H1 (cell line): ENCODE measurements around the gene ARSI. TPM values are rescaled to one million over a fixed set of nuclear protein-coding genes. Genes with fewer than 3 reads are reported as not detected.

Source experiments
- CTCF ChIA-PET: fragments of 300-600 bp; sonication (Branson Sonifier 250); formaldehyde crosslinking; loops from one replicate; lab custom pipeline; 2021; ENCODE audit not compliant: partially characterized antibody; lab: Charles Lee
- POLR2A ChIA-PET: fragments of 300-600 bp; sonication (Branson Sonifier 250); formaldehyde crosslinking; loops from one replicate; lab custom pipeline; 2021; ENCODE audit warnings: inconsistent platforms; ENCODE audit not compliant: partially characterized antibody; lab: Charles Lee
- DNase-seq, 2 experiments: peaks; one replicate each; pipeline versions ENCODE4 v3.0.0 to v3.0.0-alpha.2; 2010 to 2022; ENCODE audit warnings: low spot score in 2 of 2, low read depth in 1 of 2, mixed read lengths in 1 of 2
- FAIRE-seq: peaks from 2 replicates; lab custom pipeline; 2011; peaks lifted over from hg19 to GRCh38; lab: Jason Lieb, UNC
- H2AFZ ChIP-seq: 2 replicates; pipeline ENCODE4 v1.8.1; 2012; ENCODE audit warnings: low read length, inconsistent platforms
- H2AK5ac ChIP-seq: 2 replicates; pipeline ENCODE4 v1.6.1; 2013; ENCODE audit warnings: low read depth, low read length
- H2BK120ac ChIP-seq: replicated peaks from 2 replicates; pipeline ENCODE3; 2013; ENCODE audit warnings: low read depth, low read length, inconsistent platforms
- H2BK12ac ChIP-seq: 2 replicates; pipeline ENCODE4 v1.6.1; 2013; ENCODE audit warnings: low read depth, low read length
- H2BK15ac ChIP-seq: 2 replicates; pipeline ENCODE4 v1.6.1; 2013; ENCODE audit warnings: low read length
- H2BK20ac ChIP-seq: 2 replicates; pipeline ENCODE4 v1.6.1; 2013; ENCODE audit warnings: low read length
- H2BK5ac ChIP-seq: 2 replicates; pipeline ENCODE4 v1.6.1; 2013; ENCODE audit warnings: low read depth, low read length
- H3K14ac ChIP-seq: 2 replicates; pipeline ENCODE4 v1.6.1; 2013; ENCODE audit warnings: inconsistent platforms; ENCODE audit not compliant: insufficient read length
- H3K18ac ChIP-seq: 2 replicates; pipeline ENCODE4 v1.6.1; 2013; ENCODE audit warnings: low read length; ENCODE audit errors: extremely low read depth
- H3K23ac ChIP-seq: 2 replicates; pipeline ENCODE4 v1.6.1; 2013; ENCODE audit warnings: inconsistent platforms; ENCODE audit not compliant: insufficient read length
- H3K23me2 ChIP-seq: 2 replicates; pipeline ENCODE4 v1.6.1; 2013; ENCODE audit warnings: low read depth, low read length
- H3K27ac ChIP-seq: 2 replicates; pipeline ENCODE4 v1.6.1; 2011; ENCODE audit warnings: low read depth, low read length, inconsistent platforms
- H3K27me3 ChIP-seq, 4 experiments: replicated peaks in 1 of 4; 1 replicate in 1 of 4; 2 replicates in 3 of 4; pipeline versions ENCODE4 v1.6.1 to v1.8.1; 2011 to 2013; ENCODE audit warnings: low read length in 3 of 4, mild to moderate bottlenecking in 3 of 4, inconsistent platforms in 2 of 4, mixed read lengths in 2 of 4, moderate library complexity in 1 of 4; ENCODE audit not compliant: control insufficient read depth in 3 of 4, insufficient read depth in 3 of 4; ENCODE audit errors: extremely low read depth in 1 of 4
- H3K36me3 ChIP-seq, 4 experiments: 2 replicates each; pipeline versions ENCODE4 v1.6.1 to v1.8.1; 2011 to 2013; ENCODE audit warnings: mild to moderate bottlenecking in 4 of 4, low read length in 3 of 4, moderate library complexity in 2 of 4, control low read depth in 1 of 4, inconsistent platforms in 1 of 4; ENCODE audit not compliant: insufficient read depth in 4 of 4, control insufficient read depth in 2 of 4
- H3K4ac ChIP-seq: replicated peaks from 2 replicates; pipeline ENCODE3; 2013; ENCODE audit warnings: low read length, low read depth, mixed read lengths, inconsistent platforms; ENCODE audit not compliant: insufficient read length
- H3K4me1 ChIP-seq, 4 experiments: replicated peaks in 1 of 4; 1 replicate in 1 of 4; 2 replicates in 3 of 4; pipeline versions ENCODE4 v1.6.1 to v1.8.1; 2011 to 2013; ENCODE audit warnings: low read length in 3 of 4, inconsistent platforms in 2 of 4, mixed read lengths in 1 of 4; ENCODE audit not compliant: insufficient read depth in 4 of 4, control insufficient read depth in 3 of 4
- H3K4me2 ChIP-seq, 2 experiments: 2 replicates each; pipeline versions ENCODE4 v1.6.1 to v1.8.1; 2011 to 2013; ENCODE audit warnings: low read depth in 2 of 2, low read length in 2 of 2, control low read depth in 1 of 2, inconsistent platforms in 1 of 2, mild to moderate bottlenecking in 1 of 2; ENCODE audit not compliant: insufficient read depth in 1 of 2
- H3K4me3 ChIP-seq, 4 experiments: fragments of 200-600, 300-600 bp in 1 of 4; sonication (generic), shearing (Covaris generic), sonication (Bioruptor Twin) in 1 of 4; 2 replicates each; pipeline versions ENCODE4 v1.5.1 to v1.8.1; 2011 to 2016; ENCODE audit warnings: low read length in 4 of 4, low read depth in 3 of 4, control low read depth in 2 of 4, inconsistent platforms in 2 of 4, mild to moderate bottlenecking in 2 of 4, mixed read lengths in 1 of 4, moderate library complexity in 1 of 4; ENCODE audit not compliant: insufficient read depth in 2 of 4; ENCODE audit errors: extremely low read depth in 1 of 4
- H3K56ac ChIP-seq: replicated peaks from 2 replicates; pipeline ENCODE3; 2013; ENCODE audit warnings: low read depth, mild to moderate bottlenecking, mixed read lengths, low read length, inconsistent platforms; ENCODE audit not compliant: insufficient read length
- H3K79me1 ChIP-seq: 2 replicates; pipeline ENCODE4 v1.6.1; 2013; ENCODE audit warnings: low read depth, low read length, control low read depth
- H3K79me2 ChIP-seq, 2 experiments: 2 replicates each; pipeline versions ENCODE4 v1.6.1 to v1.8.1; 2012 to 2013; ENCODE audit warnings: low read length in 2 of 2, mild to moderate bottlenecking in 2 of 2, inconsistent platforms in 1 of 2; ENCODE audit not compliant: insufficient read depth in 2 of 2, control insufficient read depth in 1 of 2
- H3K9ac ChIP-seq, 4 experiments: replicated peaks in 1 of 4; 1 replicate in 1 of 4; 2 replicates in 3 of 4; pipeline versions ENCODE4 v1.6.1 to v1.8.1; 2011 to 2013; ENCODE audit warnings: low read depth in 3 of 4, low read length in 3 of 4, control low read depth in 2 of 4, mild to moderate bottlenecking in 2 of 4, moderate library complexity in 2 of 4, inconsistent platforms in 1 of 4; ENCODE audit errors: extremely low read depth in 1 of 4
- H3K9me3 ChIP-seq, 2 experiments: 2 replicates each; pipeline versions ENCODE4 v1.6.1 to v1.8.1; 2012 to 2013; ENCODE audit warnings: mild to moderate bottlenecking in 2 of 2, moderate library complexity in 2 of 2, control low read depth in 1 of 2, inconsistent platforms in 1 of 2, low read depth in 1 of 2, low read length in 1 of 2, mixed read lengths in 1 of 2; ENCODE audit not compliant: insufficient read depth in 2 of 2
- H4K20me1 ChIP-seq, 2 experiments: replicated peaks in 1 of 2; 2 replicates each; pipeline versions ENCODE3 to v1.8.1; 2011 to 2013; ENCODE audit warnings: inconsistent platforms in 2 of 2, low read length in 2 of 2, mild to moderate bottlenecking in 1 of 2; ENCODE audit not compliant: insufficient read depth in 2 of 2, control insufficient read depth in 1 of 2
- H4K5ac ChIP-seq: 2 replicates; pipeline ENCODE4 v1.6.1; 2013; ENCODE audit warnings: low read length, low read depth, mixed read lengths, inconsistent platforms; ENCODE audit not compliant: insufficient read length
- H4K8ac ChIP-seq: 2 replicates; pipeline ENCODE4 v1.8.0; 2013; ENCODE audit warnings: mild to moderate bottlenecking, moderate library complexity, low read length, inconsistent platforms; ENCODE audit not compliant: insufficient read depth; ENCODE audit errors: extremely low read depth
- H4K91ac ChIP-seq: replicated peaks from 2 replicates; pipeline ENCODE3; 2013; ENCODE audit warnings: low read length, mixed read lengths, inconsistent platforms; ENCODE audit not compliant: insufficient read length
- BCL11A ChIP-seq, 2 experiments: IDR thresholded peaks; one replicate each; pipeline ENCODE4 v1.6.1; 2011; ENCODE audit warnings: low read depth in 2 of 2, low read length in 2 of 2, mild to moderate bottlenecking in 2 of 2
- EZH2 ChIP-seq: fragments of 200-600 bp; sonication (generic); IDR thresholded peaks from 2 replicates; pipeline ENCODE4 v1.7.1; 2012; ENCODE audit warnings: low read depth, mild to moderate bottlenecking, moderate library complexity, low read length, inconsistent platforms; ENCODE audit not compliant: severe bottlenecking
- GABPA ChIP-seq: IDR thresholded peaks from 2 replicates; pipeline ENCODE4 v1.6.1; 2011; ENCODE audit warnings: mild to moderate bottlenecking, low read length, moderate library complexity, borderline replicate concordance; ENCODE audit not compliant: insufficient read depth
- HDAC2 ChIP-seq, 2 experiments: fragments of 300-600 bp in 1 of 2; sonication (generic) in 1 of 2; IDR thresholded peaks; 2 replicates each; pipeline ENCODE4 v1.6.1; 2011 to 2012; ENCODE audit warnings: low read depth in 2 of 2, low read length in 2 of 2, mild to moderate bottlenecking in 2 of 2, moderate library complexity in 2 of 2, borderline replicate concordance in 1 of 2, inconsistent platforms in 1 of 2
- JUND ChIP-seq: IDR thresholded peaks from 2 replicates; pipeline ENCODE4 v1.6.1; 2011; ENCODE audit warnings: mild to moderate bottlenecking, improper control_type of control experiment, low read length
- MAFK ChIP-seq: IDR thresholded peaks from 2 replicates; pipeline ENCODE4 v1.6.1; 2012; ENCODE audit warnings: low read depth, mild to moderate bottlenecking, improper control_type of control experiment, low read length
- RNF2 ChIP-seq: fragments of 200-900, 300-1000 bp; sonication (generic); IDR thresholded peaks from 2 replicates; pipeline ENCODE4 v1.7.1; 2016; ENCODE audit warnings: borderline replicate concordance, low read depth, mild to moderate bottlenecking, antibody characterized with exemption, low read length; ENCODE audit not compliant: poor library complexity, severe bottlenecking; ENCODE audit errors: missing control alignments
- SIRT6 ChIP-seq: IDR thresholded peaks from one replicate; pipeline ENCODE4 v1.7.1; 2012; ENCODE audit warnings: low read length, inconsistent platforms
- SP2 ChIP-seq: IDR thresholded peaks from 2 replicates; pipeline ENCODE4 v1.6.1; 2012; ENCODE audit warnings: mild to moderate bottlenecking, low read length, inconsistent platforms
- SRF ChIP-seq: IDR thresholded peaks from 2 replicates; pipeline ENCODE4 v1.6.1; 2011; ENCODE audit warnings: mild to moderate bottlenecking, low read depth, low read length, moderate library complexity
- SUZ12 ChIP-seq: fragments of 200-600 bp; sonication (generic); IDR thresholded peaks from 2 replicates; pipeline ENCODE4 v1.6.1; 2012; ENCODE audit warnings: mild to moderate bottlenecking, inconsistent platforms, low read length, moderate library complexity, mixed read lengths
- WGBS, 2 experiments: shearing (Covaris generic) in 1 of 2; methylation state at CpG; one replicate each; pipeline versions ENCODE4 v1.1.6 to v1.1.7; 2013 to 2015; ENCODE audit warnings: low lambda C conversion rate in 2 of 2, mixed read lengths in 2 of 2, inconsistent platforms in 1 of 2, low coverage in 1 of 2, missing lambda C conversion rate in 1 of 2; ENCODE audit not compliant: insufficient replicate concordance in 2 of 2, insufficient coverage in 1 of 2, insufficient read length in 1 of 2; ENCODE audit errors: extremely low coverage in 1 of 2, missing lambda C conversion rate in 1 of 2; 5-methylcytosine and 5-hydroxymethylcytosine counted together
- polyA plus RNA-seq, 7 experiments: library from polyadenylated mRNA; depleted of rRNA in 3 of 7; stranded (reverse) in 5 of 7; unstranded in 2 of 7; fragments of >200 nt in 5 of 7; fragments of 200-250 nt in 2 of 7; gene quantifications; 1 replicate in 5 of 7; 2 replicates in 1 of 7; 4 replicates in 1 of 7; pipeline versions ENCODE4 v1.2.1 to v1.2.3, GENCODE V29; 2011 to 2013; ENCODE audit warnings: missing spikeins in 2 of 7, mixed read lengths in 2 of 7
- total RNA-seq: library from RNA; stranded (reverse); fragmentation: NEBNext Ultra II Directional; extraction: Animal tissue kit (Norgen Biotek cat#: 25700); gene quantifications from 2 replicates; pipeline ENCODE4 v1.2.1, GENCODE V29; 2021

The ARSI gene
- total and polyA plus RNA-seq, 2 of the 8 experiments (the other 6 are each of a cell fraction or from before 2014, with no cell fraction given), result 4.5 to 6.7 TPM

GRCh38 chr5:150293091-150293941 lies 9.4 kb downstream of the ARSI start:
- Histone ChIP-seq H4K8ac (no peak overlapping the region; the same call in 1 of the 2 replicates), H3K4me2 (no peak overlapping the region), H2BK20ac (no peak overlapping the region), H3K4me3 (no peak overlapping the region), H3K9ac (no peak overlapping the region), H3K79me1 (no peaks in the 10 kb centered on the region), H4K5ac (no peak overlapping the region), H3K27ac (no peak overlapping the region), H3K23ac (no peak overlapping the region), H2BK5ac (no peak overlapping the region), H4K91ac (no peak overlapping the region), H3K9me3 (no peaks in the 10 kb centered on the region), H3K27me3 (no peaks in the 10 kb centered on the region), H3K36me3 (no peaks in the 10 kb centered on the region), H3K79me2 (no peaks in the 10 kb centered on the region), H3K23me2 (no peaks in the 10 kb centered on the region; the same call in 1 of the 2 replicates), H2AK5ac (no peak overlapping the region), H3K4ac (no peak overlapping the region), H3K56ac (no peak overlapping the region), H2BK15ac (no peak overlapping the region), H2BK12ac (no peak overlapping the region; the same call in 1 of the 2 replicates), H3K18ac (no peak overlapping the region), H3K14ac (no peak overlapping the region), H2AFZ (no peak overlapping the region), H4K20me1 (no peaks in the 10 kb centered on the region), H2BK120ac (no peak overlapping the region), H3K4me1 (peaks cover 0 to 4% (median 1%) of the 10 kb centered on the region in 4 experiments; a peak in 3 of 7 replicates)
- DNase-seq, result no peak
- no peak for FAIRE-seq
- 89% methylated on average over 19 of the region's 19 CpGs; no CpG with 5 or more reads in 1 of the 2 experiments for WGBS, 2 experiments
- POLR2A ChIA-PET, result interaction anchor here (0.6 kb wide), 1 partner anchor 9 kb away, joined by 3 read pairs; the partner anchor contains the start of gene ARSI
- CTCF ChIA-PET, result interaction anchor here (0.7 to 0.8 kb wide), 2 partner anchors 104 to 553 kb away, joined by 3 read pairs; partner anchors contain the start of gene IRGM
- TF ChIP-seq JUND, result no peak
- TF ChIP-seq MAFK, result no peak
- TF ChIP-seq RNF2, result no peak
- TF ChIP-seq HDAC2 (IDR thresholded peaks at IDR 0.05; ENCODE audit: borderline replicate concordance in 1 of 2, low read depth in 2 of 2, low read length in 2 of 2), result no peak
- no peak for TF ChIP-seq BCL11A (IDR thresholded peaks at IDR 0.05; ENCODE audit: low read depth in 2 of 2, low read length in 2 of 2)
- no peak for TF ChIP-seq SIRT6
- no peak for TF ChIP-seq GABPA
- TF ChIP-seq SUZ12, result no peak
- no peak for TF ChIP-seq SRF
- no peak for TF ChIP-seq EZH2
- no peak for TF ChIP-seq SP2
